Ovary (tissue), 9 donors: ENCODE measurements around the gene DSCAML1. TPM values are rescaled to one million over a fixed set of nuclear protein-coding genes. Genes with fewer than 3 reads are reported as not detected.

Experiments
- DNase-seq, 5 donors: peaks; one replicate each; pipeline ENCODE4 v3.0.0-alpha.2; 2019 to 2020
- H3K27ac ChIP-seq, 2 donors: fragments of 200-600 bp; one replicate each; pipeline versions ENCODE4 v1.5.1 to v1.8.0; 2019 to 2022
- H3K27me3 ChIP-seq: fragments of 200-600 bp; one replicate; pipeline ENCODE4 v1.8.0; 2022
- H3K36me3 ChIP-seq: fragments of 200-600 bp; sonication (generic); one replicate; pipeline ENCODE4 v1.5.1; 2019
- H3K4me1 ChIP-seq: one replicate; pipeline ENCODE4 v1.8.1; 2013; ENCODE audit warnings: mild to moderate bottlenecking, moderate library complexity; ENCODE audit not compliant: insufficient read depth
- H3K4me3 ChIP-seq: fragments of 200-600 bp; sonication (generic); one replicate; pipeline ENCODE4 v1.5.1; 2017
- H3K9me3 ChIP-seq, 2 donors: fragments of 200-600 bp in 1 of 2; sonication (generic) in 1 of 2; one replicate each; pipeline versions ENCODE4 v1.5.1 to v1.8.1; 2013 to 2019; ENCODE audit warnings: mild to moderate bottlenecking in 1 of 2, moderate library complexity in 1 of 2
- CTCF ChIP-seq, 3 donors: fragments of 450-650 bp in 2 of 3; fragments of 200-600 bp in 1 of 3; IDR thresholded peaks; one replicate each; pipeline versions ENCODE4 v1.5.1 to v1.8.0; 2016 to 2022; ENCODE audit warnings: antibody characterized with exemption in 3 of 3, mild to moderate bottlenecking in 1 of 3
- EP300 ChIP-seq: sonication (generic); formaldehyde crosslinking; IDR thresholded peaks from one replicate; pipeline ENCODE4 v1.6.1; 2017; ENCODE audit warnings: antibody characterized with exemption
- POLR2A ChIP-seq: fragments of 450-650 bp; IDR thresholded peaks from one replicate; pipeline ENCODE4 v1.6.1; 2017; ENCODE audit warnings: antibody characterized with exemption, mild to moderate bottlenecking, moderate library complexity
- WGBS, 3 donors: extraction: QIAGEN DNeasy Blood & Tissue Kit in 1 of 3; methylation state at CpG; one replicate each; pipeline versions ENCODE4 v1.1.5 to v1.1.7; 2013 to 2017; 5-methylcytosine and 5-hydroxymethylcytosine counted together
- intact Hi-C, 4 donors: fragments of 100-400 bp; cut with DNase I; formaldehyde crosslinking; loops; one replicate each; pipeline versions ENCODE4 v1.11.0 to v1.15.1; 2022 to 2023
- polyA plus RNA-seq, 2 donors: library from polyadenylated mRNA; stranded (reverse); fragments of 200-250 nt in 1 of 2; fragments of 350-450 nt in 1 of 2; fragmentation: Illumina TruSeq in 1 of 2; extraction: RNeasy Lipid Tissue Mini Kit (QIAGEN cat#74804) in 1 of 2; gene quantifications; one replicate each; pipeline ENCODE4 v1.2.3, GENCODE V29; 2013 to 2014
- total RNA-seq, 7 donors: library from RNA; depleted of rRNA in 2 of 7; stranded (reverse); fragments of >200 nt in 2 of 7; fragmentation: NEBNext Ultra II Directional in 3 of 7; extraction: Animal tissue kit (Norgen Biotek cat#: 25700) in 3 of 7; gene quantifications; one replicate each; pipeline versions ENCODE4 v1.1.0 to v1.2.4, GENCODE V29; 2016 to 2023
- donor health status: DM: no; HTN: no; CAD: no; lungs with moderate emphysema.
- donor health status: DM: no; HTN: no; CAD: no.
- donor health status: Bipolar disorder and iron deficiency.
- donor health status: DM: yes; HTN: yes; CAD: no.
- donor health status: DM: no; HTN: no; CAD: no.
- donor health status: DM: yes; HTN: yes; CAD: no.

The DSCAML1 gene
- total and polyA plus RNA-seq, 9 donors, result 0.77 to 16.5 (median 10.6) TPM

GRCh38 chr11:117506971-117507370 is 290.0 kb downstream of the DSCAML1 start:
- H3K4me3 ChIP-seq, result no peak overlapping the region
- H3K27me3 ChIP-seq, result no peaks in the 10 kb centered on the region
- no peaks in the 10 kb centered on the region for H3K9me3 ChIP-seq
- intact Hi-C loops, result no loop called here
- no peak for TF ChIP-seq CTCF (IDR thresholded peaks at IDR 0.05)
- TF ChIP-seq EP300, result no peak
- no peak for TF ChIP-seq POLR2A
- H3K36me3 ChIP-seq, result no peaks in the 10 kb centered on the region
- 60 to 72% (median 61%) methylated on average over 6 of the region's 6 CpGs for WGBS, 3 donors
- H3K4me1 ChIP-seq, result peaks cover 3% of the 10 kb centered on the region
- no peak overlapping the region for H3K27ac ChIP-seq
- no peak for DNase-seq

GRCh38 chr11:117505285-117505970 is 291.6 kb downstream of the DSCAML1 start:
- no peaks in the 10 kb centered on the region for H3K36me3 ChIP-seq
- H3K4me1 ChIP-seq, result no peaks in the 10 kb centered on the region
- H3K27ac ChIP-seq, result no peak overlapping the region
- WGBS, 3 donors, result 89 to 91% (median 91%) methylated on average over 25 to 27 of the region's 27 CpGs
- no peak for TF ChIP-seq CTCF (IDR thresholded peaks at IDR 0.05)
- TF ChIP-seq POLR2A, result no peak
- TF ChIP-seq EP300, result no peak
- no peak overlapping the region for H3K4me3 ChIP-seq
- intact Hi-C loops, result no loop called here
- H3K27me3 ChIP-seq, result no peaks in the 10 kb centered on the region
- DNase-seq, result no peak
- no peaks in the 10 kb centered on the region for H3K9me3 ChIP-seq

GRCh38 chr11:117502779-117503100 is 294.3 kb downstream of the DSCAML1 start:
- Histone ChIP-seq H3K9me3 (no peaks in the 10 kb centered on the region), H3K27ac (no peak overlapping the region), H3K4me3 (no peak overlapping the region), H3K36me3 (no peaks in the 10 kb centered on the region), H3K4me1 (no peaks in the 10 kb centered on the region), H3K27me3 (no peaks in the 10 kb centered on the region)
- WGBS, 3 donors, result 88 to 96% (median 89%) methylated on average over 10 of the region's 10 CpGs
- intact Hi-C loops, result no loop called here
- no peak for DNase-seq
- TF ChIP-seq POLR2A (no peak), CTCF (IDR thresholded peaks at IDR 0.05) (no peak), EP300 (no peak)

GRCh38 chr11:117502015-117502778 is 294.8 kb downstream of the DSCAML1 start:
- intact Hi-C loops, result no loop called here
- no peaks in the 10 kb centered on the region for H3K27me3 ChIP-seq
- no peaks in the 10 kb centered on the region for H3K9me3 ChIP-seq
- DNase-seq, result no peak
- no peak for TF ChIP-seq CTCF (IDR thresholded peaks at IDR 0.05)
- no peak for TF ChIP-seq EP300
- TF ChIP-seq POLR2A, result no peak
- no peaks in the 10 kb centered on the region for H3K36me3 ChIP-seq
- H3K4me1 ChIP-seq, result no peaks in the 10 kb centered on the region
- H3K27ac ChIP-seq, result no peak overlapping the region
- H3K4me3 ChIP-seq, result no peak overlapping the region
- WGBS, 3 donors, result 74 to 78% (median 75%) methylated on average over 22 of the region's 22 CpGs
